Measurements from ENCODE around the gene TM9SF3.

TM9SF3 gene

GRCh38 chr10:96505150-96506136, 81.4 kb downstream of the TM9SF3 start:
- no peak for DNase-seq

GRCh38 chr10:96502561-96503282, 84.1 kb downstream of the TM9SF3 start:
- DNase-seq, result peak; percentile 90

GRCh38 chr10:96501985-96502384, 84.8 kb downstream of the TM9SF3 start:
- DNase-seq, result no peak

GRCh38 chr10:96500519-96500918, 86.3 kb downstream of the TM9SF3 start:
- no peak for DNase-seq

GRCh38 chr10:96500050-96500449, 86.8 kb downstream of the TM9SF3 start:
- DNase-seq, result no peak

GRCh38 chr10:96497391-96497790, 89.4 kb downstream of the TM9SF3 start:
- no peak for DNase-seq

- no peak for DNase-seq
Measured at GRCh38 chr10:96496281-96496925, 90.4 kb downstream of the TM9SF3 start.

- no peak for DNase-seq
Measured at GRCh38 chr10:96495544-96495943, 91.3 kb downstream of the TM9SF3 start.

GRCh38 chr10:96494694-96495093, 92.1 kb downstream of the TM9SF3 start:
- DNase-seq, result no peak

- DNase-seq, result no peak
Measured at GRCh38 chr10:96493871-96494525, 92.8 kb downstream of the TM9SF3 start.

GRCh38 chr10:96493254-96493653, 93.6 kb downstream of the TM9SF3 start:
- DNase-seq, result no peak

- no peak for DNase-seq
Measured at GRCh38 chr10:96491303-96491702, 95.5 kb downstream of the TM9SF3 start.

GRCh38 chr10:96488161-96488935, 98.5 kb downstream of the TM9SF3 start:
- no peak for DNase-seq

GRCh38 chr10:96482815-96483588, 103.8 kb downstream of the TM9SF3 start:
- DNase-seq, result no peak

- no peak for DNase-seq
Measured at GRCh38 chr10:96478355-96478754, 108.5 kb downstream of the TM9SF3 start.

- no peak for DNase-seq
Measured at GRCh38 chr10:96473866-96474265, 112.9 kb downstream of the TM9SF3 start.

- no peak for DNase-seq
Measured at GRCh38 chr10:96470116-96470743, 116.6 kb downstream of the TM9SF3 start.

- DNase-seq, result no peak
Measured at GRCh38 chr10:96468845-96469244, 118.0 kb downstream of the TM9SF3 start.
